HG02571 (cell line): Measurements from ENCODE around the gene STARD8.

ENCODE experiments used
- ATAC-seq: cut with Tn5 transposase; IDR thresholded peaks from one replicate; pipeline ENCODE4 v1.9.1; 2021; ENCODE audit warnings: mild to moderate bottlenecking, moderate library complexity; ENCODE audit not compliant: unreplicated experiment

Gene STARD8

GRCh38 chrX:68748030-68748429 lies 100.6 kb downstream of the STARD8 start:
- no peak for ATAC-seq

GRCh38 chrX:68749426-68749825 lies 102.0 kb downstream of the STARD8 start:
- no peak for ATAC-seq

GRCh38 chrX:68750316-68750715 lies 102.8 kb downstream of the STARD8 start:
- ATAC-seq, result no peak

GRCh38 chrX:68751372-68751771 lies 103.9 kb downstream of the STARD8 start:
- ATAC-seq, result no peak

- no peak for ATAC-seq
Measured at GRCh38 chrX:68753218-68753617, 105.8 kb downstream of the STARD8 start.

- ATAC-seq, result no peak
Measured at GRCh38 chrX:68754406-68754805, 106.9 kb downstream of the STARD8 start.

GRCh38 chrX:68755616-68756125 lies 108.2 kb downstream of the STARD8 start:
- ATAC-seq, result no peak

GRCh38 chrX:68757331-68757730 lies 109.9 kb downstream of the STARD8 start:
- no peak for ATAC-seq

- no peak for ATAC-seq
Measured at GRCh38 chrX:68757731-68758130, 110.3 kb downstream of the STARD8 start.

- ATAC-seq, result no peak
Measured at GRCh38 chrX:68758671-68759070, 111.2 kb downstream of the STARD8 start.

- no peak for ATAC-seq
Measured at GRCh38 chrX:68761086-68761485, 113.6 kb downstream of the STARD8 start.

- no peak for ATAC-seq
Measured at GRCh38 chrX:68762766-68763165, 115.3 kb downstream of the STARD8 start.

GRCh38 chrX:68763481-68763880 lies 116.0 kb downstream of the STARD8 start:
- no peak for ATAC-seq
